Stimulated activated CD8-positive, alpha-beta memory T cell treated with anti-CD3 and anti-CD28 coated beads, Interleukin-15, amount 100 ng/mL, for 4 hours (primary cell): ENCODE results near the gene CDH23.
A peak's percentile ranks its signal among the peaks of the same experiment; 100 is the strongest.

ENCODE experiments used
- DNase-seq, 2 donors: peaks; one replicate each; pipeline ENCODE4 v3.0.0-alpha.2; 2020; ENCODE audit warnings: low read depth in 2 of 2

Gene CDH23

GRCh38 chr10:71562904-71563303, 166.2 kb downstream of the CDH23 start:
- no peak for DNase-seq

GRCh38 chr10:71564194-71564820, 167.6 kb downstream of the CDH23 start:
- no peak for DNase-seq

GRCh38 chr10:71565284-71566000, 168.7 kb downstream of the CDH23 start:
- no peak for DNase-seq

GRCh38 chr10:71567006-71567405, 170.3 kb downstream of the CDH23 start:
- DNase-seq: no peak

GRCh38 chr10:71568896-71569492, 172.3 kb downstream of the CDH23 start:
- no peak for DNase-seq

GRCh38 chr10:71569775-71570588, 173.3 kb downstream of the CDH23 start:
- peak; percentile 29 to 63 for DNase-seq

GRCh38 chr10:71571460-71572175, 174.9 kb downstream of the CDH23 start:
- DNase-seq: no peak

- no peak for DNase-seq
Measured at GRCh38 chr10:71572962-71573361, 176.2 kb downstream of the CDH23 start.

- DNase-seq: no peak
Measured at GRCh38 chr10:71573562-71574518, 177.1 kb downstream of the CDH23 start.

- no peak for DNase-seq
Measured at GRCh38 chr10:71575451-71575850, 178.7 kb downstream of the CDH23 start.

- DNase-seq: no peak
Measured at GRCh38 chr10:71575934-71576801, 179.4 kb downstream of the CDH23 start.

GRCh38 chr10:71576842-71577241, 180.1 kb downstream of the CDH23 start:
- no peak for DNase-seq

- no peak for DNase-seq
Measured at GRCh38 chr10:71577345-71577744, 180.6 kb downstream of the CDH23 start.

GRCh38 chr10:71578069-71578468, 181.3 kb downstream of the CDH23 start:
- DNase-seq: no peak

GRCh38 chr10:71579668-71580067, 182.9 kb downstream of the CDH23 start:
- no peak for DNase-seq

GRCh38 chr10:71580415-71580814, 183.7 kb downstream of the CDH23 start:
- DNase-seq: no peak

GRCh38 chr10:71580926-71581325, 184.2 kb downstream of the CDH23 start:
- no peak for DNase-seq

GRCh38 chr10:71581376-71581775, 184.7 kb downstream of the CDH23 start:
- no peak for DNase-seq

- no peak for DNase-seq
Measured at GRCh38 chr10:71582019-71582418, 185.3 kb downstream of the CDH23 start.
